GOT3 (cell line): Measurements from ENCODE around the gene LATS1.
"Not testable (repeated sequence)": the region's sequence is repeated elsewhere in the genome, so short reads cannot be mapped to it uniquely, and the experiment has no call there.

Source experiments
- DNase-seq: peaks from one replicate; lab custom pipeline; 2025; ENCODE audit warnings: mixed read lengths; lab: John Stamatoyannopoulos, UW

The LATS1 gene

GRCh38 chr6:149728499-149729234 lies 10.8 kb upstream of the LATS1 start:
- no peak for DNase-seq

GRCh38 chr6:149727793-149728498 lies 10.0 kb upstream of the LATS1 start:
- no peak for DNase-seq

DNA sequence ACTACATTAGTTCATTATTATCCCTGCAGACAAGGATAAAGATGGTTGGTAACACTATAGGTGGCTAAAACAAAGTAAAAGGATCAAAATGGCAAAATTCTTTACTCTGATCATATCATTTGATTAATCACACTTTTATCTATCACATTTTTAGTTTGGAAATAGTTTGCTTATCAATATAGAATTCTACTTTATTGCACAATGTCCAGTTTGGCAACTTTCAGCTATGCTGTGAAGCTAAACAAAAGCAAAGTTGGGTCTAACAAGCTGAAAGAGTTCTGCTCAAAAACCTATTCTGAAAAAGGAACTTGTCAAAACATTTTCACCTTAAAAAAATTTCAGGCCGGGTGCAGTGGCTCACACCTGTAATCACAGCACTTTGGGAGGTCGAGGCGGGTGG lies 7.9 kb upstream of the LATS1 start:
- DNase-seq: no peak

DNA sequence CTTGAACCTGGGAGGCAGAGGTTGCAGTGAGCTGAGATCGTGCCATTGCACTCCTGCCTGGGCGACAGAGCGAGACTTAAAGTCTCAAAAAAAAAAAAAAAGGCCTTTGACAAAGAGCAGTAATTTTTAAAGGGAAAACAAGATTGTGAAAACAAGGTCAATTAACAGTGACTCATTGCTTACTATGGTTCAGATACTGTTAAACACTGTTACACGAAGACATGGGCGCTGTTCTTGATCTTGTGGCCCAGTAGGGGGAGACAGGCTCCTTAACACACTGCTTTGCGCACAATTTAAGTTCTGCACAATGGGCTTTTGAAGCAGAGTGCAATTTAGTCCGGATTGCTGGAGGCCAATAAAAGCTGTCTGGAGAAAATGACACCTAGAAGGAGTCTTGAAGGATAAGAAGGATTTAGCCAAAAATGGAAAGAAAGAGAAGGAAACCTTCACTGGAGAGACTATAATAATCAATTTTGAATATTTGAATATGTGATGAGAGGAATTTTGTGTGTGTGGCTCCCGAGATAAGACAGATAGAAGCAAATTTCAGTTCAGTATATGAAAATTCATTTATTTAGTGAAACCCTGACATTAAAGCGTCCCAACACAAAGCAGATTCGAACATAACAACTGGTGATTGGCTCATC lies 6.0 kb upstream of the LATS1 start:
- DNase-seq: no peak

- no peak for DNase-seq
Observed at GRCh38 chr6:149723262-149723661, 5.4 kb upstream of the LATS1 start.

GRCh38 chr6:149719531-149719930 lies 1.6 kb upstream of the LATS1 start:
- no peak for DNase-seq

GRCh38 chr6:149717255-149717587 lies 680 bp downstream of the LATS1 start:
- DNase-seq: no peak

DNA sequence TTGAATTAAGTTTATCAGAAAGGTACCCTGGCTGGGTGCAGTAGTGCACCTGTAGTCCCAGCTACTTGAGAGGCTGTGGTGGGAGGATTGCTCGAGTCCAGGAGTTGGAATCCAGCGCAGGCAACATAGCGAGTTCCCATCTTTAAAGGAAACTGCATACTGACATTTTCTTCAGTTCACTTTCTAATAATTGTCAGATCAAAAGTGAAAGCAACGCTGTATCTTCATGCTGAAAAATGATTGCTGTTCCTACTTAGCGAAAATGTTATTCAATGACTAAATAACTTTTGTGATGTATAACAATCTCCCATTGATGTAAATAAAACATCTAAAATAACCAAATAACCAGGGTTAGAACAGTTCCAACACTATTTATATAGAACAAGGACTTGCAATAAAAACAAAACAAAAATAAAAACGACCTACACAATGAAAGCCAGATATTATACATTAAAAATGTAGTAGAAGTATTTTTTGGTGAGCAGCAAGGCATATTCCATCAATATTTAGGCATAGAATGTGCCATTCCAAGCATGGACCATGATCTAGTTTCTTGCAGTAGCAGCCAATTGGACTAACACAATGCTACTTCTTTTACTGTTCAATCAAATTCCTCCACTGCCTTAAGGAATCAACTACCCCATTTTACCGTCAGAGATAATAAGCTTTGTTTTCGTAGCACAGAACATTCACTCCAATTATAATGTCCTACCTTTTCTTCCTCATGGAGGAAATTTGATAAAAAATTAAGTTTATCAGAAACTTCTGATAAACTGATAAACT lies 1.5 kb downstream of the LATS1 start:
- DNase-seq: no peak

- DNase-seq: no peak
Observed at GRCh38 chr6:149714442-149714841, 3.5 kb downstream of the LATS1 start.

- DNase-seq: no peak
Observed at GRCh38 chr6:149711711-149712110, 6.2 kb downstream of the LATS1 start.

- no peak for DNase-seq
Observed at GRCh38 chr6:149701714-149702113, 16.2 kb downstream of the LATS1 start.

DNA sequence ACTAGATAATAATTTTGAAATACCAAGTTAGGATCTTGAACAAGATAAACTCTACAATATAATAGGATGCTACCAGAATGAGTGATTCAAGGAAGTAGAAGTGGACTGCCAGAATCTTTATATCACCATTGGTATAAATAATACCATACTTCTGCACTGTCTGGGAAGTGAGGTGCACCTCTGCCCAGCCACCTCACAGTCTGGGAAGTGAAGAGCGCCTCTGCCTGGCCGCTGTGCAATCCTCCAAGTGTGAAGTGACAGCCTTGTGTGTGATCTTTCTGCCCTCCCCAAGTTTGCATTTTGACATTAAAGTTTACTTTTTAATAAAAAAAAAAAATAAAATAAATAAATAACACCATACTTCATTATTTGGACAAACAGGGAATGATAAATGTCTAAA lies 18.8 kb downstream of the LATS1 start:
- no peak for DNase-seq

DNA sequence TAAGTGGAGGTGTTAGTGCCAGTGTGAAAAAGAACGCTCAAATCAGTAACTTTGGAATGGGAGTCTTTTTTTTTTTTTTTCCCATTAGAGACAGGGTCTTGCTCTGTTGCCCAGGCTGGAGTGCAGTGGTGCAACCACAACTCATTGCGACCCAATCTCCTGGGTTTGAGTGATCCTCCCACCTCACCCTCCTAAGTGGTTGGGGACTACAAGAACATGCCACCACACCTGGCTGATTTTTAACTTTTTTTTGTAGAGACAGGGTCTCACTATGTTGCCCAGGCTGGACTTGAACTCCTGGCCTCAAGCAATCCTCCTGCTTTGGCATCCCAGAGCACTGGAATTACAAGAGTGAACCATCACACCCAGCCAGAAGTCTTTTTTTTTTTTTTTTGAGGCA lies 19.7 kb downstream of the LATS1 start:
- DNase-seq: no peak

GRCh38 chr6:149696901-149697300 lies 21.0 kb downstream of the LATS1 start:
- no peak for DNase-seq

DNA sequence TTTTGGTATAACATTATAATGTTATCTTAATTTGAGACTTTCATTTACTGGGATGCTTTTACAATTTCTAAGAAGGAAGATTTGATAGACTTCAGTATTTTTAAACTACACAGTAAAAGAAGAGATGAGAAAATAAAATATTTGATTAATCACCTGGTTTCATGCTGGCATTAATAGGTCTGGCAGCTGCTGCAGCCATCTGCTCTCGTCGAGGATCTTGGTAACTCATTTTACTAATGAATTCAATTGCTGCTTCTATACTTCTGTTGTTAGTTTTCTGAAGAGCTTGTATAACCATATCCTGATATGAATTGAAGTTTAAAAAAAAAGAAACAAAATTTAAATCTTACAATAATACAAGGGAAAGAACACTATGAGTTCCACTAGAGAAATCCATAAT lies 23.0 kb downstream of the LATS1 start:
- DNase-seq: no peak

- no peak for DNase-seq
Observed at GRCh38 chr6:149691201-149691600, 26.7 kb downstream of the LATS1 start.

DNA sequence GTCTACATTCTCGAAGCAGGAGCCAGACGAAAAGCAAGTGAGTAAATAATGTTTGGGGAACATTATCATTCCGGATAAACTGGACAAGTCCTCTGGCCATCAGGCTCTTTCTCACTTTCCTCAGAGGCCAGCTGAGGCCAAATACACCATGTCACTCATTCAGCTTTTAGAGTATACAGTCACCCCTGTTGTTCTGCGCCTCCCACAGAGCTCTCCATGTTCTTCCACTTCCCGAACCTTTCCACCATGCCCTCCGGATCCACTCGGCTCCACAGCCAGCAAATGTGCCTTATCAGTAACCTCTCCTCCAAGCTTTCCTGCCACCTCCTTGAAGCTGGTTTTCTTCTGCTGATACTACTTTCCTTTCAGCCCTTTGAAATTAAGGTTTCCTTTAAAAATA lies 31.7 kb downstream of the LATS1 start:
- no peak for DNase-seq

- no peak for DNase-seq
Observed at GRCh38 chr6:149683256-149683859, 34.5 kb downstream of the LATS1 start.

- DNase-seq: not testable (repeated sequence)
Observed at GRCh38 chr6:149681845-149682244, 36.1 kb downstream of the LATS1 start.

DNA sequence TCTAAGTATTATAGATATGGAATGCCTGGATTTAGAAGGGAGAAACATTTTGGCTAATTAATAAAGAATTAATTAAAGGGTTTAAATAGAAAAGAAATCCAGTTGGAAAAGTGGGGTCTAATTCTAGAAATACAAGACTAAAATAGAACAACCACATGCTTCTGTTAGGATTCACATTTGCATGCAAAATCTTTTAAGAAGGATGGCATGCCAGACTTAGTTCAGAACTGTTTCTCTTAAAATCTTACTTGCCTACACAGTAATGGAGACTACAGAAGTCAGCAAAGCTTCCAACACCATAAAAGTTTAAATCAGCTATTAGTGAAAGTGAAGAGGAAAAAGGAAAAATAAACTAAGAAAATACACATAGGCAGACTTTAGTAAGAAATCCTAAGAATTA lies 36.7 kb downstream of the LATS1 start:
- DNase-seq: no peak

- DNase-seq: no peak
Observed at GRCh38 chr6:149680503-149680902, 37.4 kb downstream of the LATS1 start.

GRCh38 chr6:149672265-149672664 lies 45.6 kb downstream of the LATS1 start:
- DNase-seq: not testable (repeated sequence)
